Transverse colon (tissue), 4 donors: Measurements from ENCODE around the gene IL36A.

Experiments used
- EP300 ChIP-seq: sonication (generic); formaldehyde crosslinking; IDR thresholded peaks from one replicate; pipeline ENCODE4 v1.6.1; 2017; ENCODE audit warnings: antibody characterized with exemption, low read depth
- POLR2A ChIP-seq: fragments of 450-650 bp; IDR thresholded peaks from one replicate; pipeline ENCODE4 v1.6.1; 2016; ENCODE audit warnings: antibody characterized with exemption, mild to moderate bottlenecking, moderate library complexity
- POLR2AphosphoS5 ChIP-seq, 3 donors: sonication (generic); formaldehyde crosslinking; IDR thresholded peaks; one replicate each; pipeline ENCODE4 v1.6.1; 2016; ENCODE audit warnings: antibody characterized with exemption in 3 of 3
- TF ChIP-seq, protein P1 (sequence below), 5 experiments: fragments of 200-600 bp in 3 of 5; fragments of 450-650 bp in 2 of 5; sonication (generic) in 3 of 5; IDR thresholded peaks; 1 replicate in 2 of 5; 2 replicates in 3 of 5; pipeline ENCODE4 v1.5.1; 2016 to 2017; ENCODE audit warnings: antibody characterized with exemption in 5 of 5, inconsistent platforms in 3 of 5, mild to moderate bottlenecking in 2 of 5, moderate library complexity in 1 of 5

DNA sequence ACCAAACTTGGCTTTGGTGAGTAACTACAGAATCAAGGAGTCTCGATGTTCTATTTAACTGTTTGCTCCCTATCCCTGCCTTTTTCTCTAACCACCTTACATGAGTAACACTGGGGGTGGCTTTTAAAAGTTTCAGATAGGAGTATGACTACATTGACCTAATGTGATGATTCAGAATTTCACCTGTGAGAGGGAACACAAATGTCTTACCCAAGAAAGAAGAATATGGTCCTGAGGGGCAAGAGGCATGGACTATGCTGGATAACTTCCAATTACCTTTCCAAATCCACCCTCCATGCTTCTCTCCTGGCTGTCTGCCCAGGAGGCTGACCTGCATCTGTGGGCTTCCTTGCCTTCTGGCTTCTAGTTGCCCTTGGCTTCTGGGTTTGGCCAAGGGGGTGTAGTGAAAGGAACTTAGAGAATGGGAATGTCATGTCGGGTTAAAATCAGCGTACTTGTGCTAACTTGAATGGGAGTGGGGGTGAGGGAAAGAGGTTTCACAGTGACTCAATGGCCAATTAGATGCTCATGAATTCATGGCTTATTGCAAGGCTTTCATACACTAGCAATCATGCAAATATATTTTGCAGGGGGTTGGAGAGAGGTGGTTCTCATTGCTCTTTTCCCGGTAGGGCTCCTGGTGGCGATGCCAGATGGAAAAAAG, 32.7 kb upstream of the IL36A start:
- TF ChIP-seq POLR2A, result no peak
- TF ChIP-seq, protein P1, sequence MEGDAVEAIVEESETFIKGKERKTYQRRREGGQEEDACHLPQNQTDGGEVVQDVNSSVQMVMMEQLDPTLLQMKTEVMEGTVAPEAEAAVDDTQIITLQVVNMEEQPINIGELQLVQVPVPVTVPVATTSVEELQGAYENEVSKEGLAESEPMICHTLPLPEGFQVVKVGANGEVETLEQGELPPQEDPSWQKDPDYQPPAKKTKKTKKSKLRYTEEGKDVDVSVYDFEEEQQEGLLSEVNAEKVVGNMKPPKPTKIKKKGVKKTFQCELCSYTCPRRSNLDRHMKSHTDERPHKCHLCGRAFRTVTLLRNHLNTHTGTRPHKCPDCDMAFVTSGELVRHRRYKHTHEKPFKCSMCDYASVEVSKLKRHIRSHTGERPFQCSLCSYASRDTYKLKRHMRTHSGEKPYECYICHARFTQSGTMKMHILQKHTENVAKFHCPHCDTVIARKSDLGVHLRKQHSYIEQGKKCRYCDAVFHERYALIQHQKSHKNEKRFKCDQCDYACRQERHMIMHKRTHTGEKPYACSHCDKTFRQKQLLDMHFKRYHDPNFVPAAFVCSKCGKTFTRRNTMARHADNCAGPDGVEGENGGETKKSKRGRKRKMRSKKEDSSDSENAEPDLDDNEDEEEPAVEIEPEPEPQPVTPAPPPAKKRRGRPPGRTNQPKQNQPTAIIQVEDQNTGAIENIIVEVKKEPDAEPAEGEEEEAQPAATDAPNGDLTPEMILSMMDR (IDR thresholded peaks at IDR 0.05), result no peak
- TF ChIP-seq POLR2AphosphoS5 (IDR thresholded peaks at IDR 0.05), result no peak
- no peak for TF ChIP-seq EP300
